Dedifferentiated amniotic fluid mesenchymal stem cell (primary cell): ENCODE data around the gene SRP14.

Experiments
- DNase-seq: peaks from one replicate; pipeline ENCODE4 v3.0.0-alpha.2; 2016; ENCODE audit errors: extremely low spot score

Gene SRP14

DNA sequence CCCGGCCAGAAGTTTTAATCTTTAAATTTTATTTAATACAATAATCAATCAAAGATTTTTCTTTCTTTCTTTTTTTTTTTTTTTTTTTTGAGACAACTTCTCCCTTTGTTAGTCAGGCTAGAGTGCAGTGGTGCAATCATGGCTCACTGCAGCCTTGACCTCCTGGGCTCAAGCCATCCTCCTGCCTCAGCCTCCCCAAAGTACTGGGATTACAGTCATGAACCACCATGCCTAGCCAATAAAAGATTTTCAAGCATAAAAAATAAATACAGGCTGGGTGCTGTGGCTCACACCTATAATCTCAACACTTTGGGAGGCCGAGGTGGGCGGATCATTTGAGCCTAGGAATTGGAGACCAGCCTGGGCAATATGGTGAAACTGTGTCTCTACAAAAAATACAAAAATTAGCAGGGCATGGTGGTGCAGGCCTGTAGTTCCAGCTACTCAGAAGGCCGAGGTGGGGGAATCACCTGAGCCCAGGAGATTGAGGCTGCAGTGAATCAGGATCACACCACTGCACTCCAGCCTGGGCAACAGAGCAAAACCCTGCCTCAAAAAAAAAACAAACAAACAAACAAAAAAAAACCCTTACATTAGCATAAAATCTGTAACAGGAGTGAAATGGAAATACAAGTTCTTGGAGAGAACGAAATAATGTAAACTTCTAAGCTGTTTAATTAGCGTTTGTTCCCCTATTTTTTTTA is 29.1 kb upstream of the SRP14 start:
- DNase-seq = no peak

DNA sequence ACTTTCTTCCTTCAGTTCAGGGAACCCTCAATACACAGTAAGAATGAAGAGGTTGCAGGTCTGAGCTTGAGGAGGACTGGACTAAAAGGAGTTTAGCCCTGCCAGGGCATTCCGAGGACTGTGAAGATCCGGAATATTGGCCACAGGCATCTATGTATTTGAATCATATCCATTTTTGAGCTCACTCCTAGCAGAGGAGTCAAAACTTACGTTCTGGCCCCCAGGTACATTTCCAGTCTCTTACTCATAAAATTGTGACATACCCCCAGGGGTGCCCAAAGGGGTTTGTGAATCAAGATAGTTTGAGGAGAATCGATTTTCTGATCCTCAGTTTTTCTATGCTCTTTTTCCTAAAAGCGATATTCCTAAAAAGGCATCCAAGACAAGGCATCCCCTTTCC is 27.6 kb upstream of the SRP14 start:
- no peak for DNase-seq

DNA sequence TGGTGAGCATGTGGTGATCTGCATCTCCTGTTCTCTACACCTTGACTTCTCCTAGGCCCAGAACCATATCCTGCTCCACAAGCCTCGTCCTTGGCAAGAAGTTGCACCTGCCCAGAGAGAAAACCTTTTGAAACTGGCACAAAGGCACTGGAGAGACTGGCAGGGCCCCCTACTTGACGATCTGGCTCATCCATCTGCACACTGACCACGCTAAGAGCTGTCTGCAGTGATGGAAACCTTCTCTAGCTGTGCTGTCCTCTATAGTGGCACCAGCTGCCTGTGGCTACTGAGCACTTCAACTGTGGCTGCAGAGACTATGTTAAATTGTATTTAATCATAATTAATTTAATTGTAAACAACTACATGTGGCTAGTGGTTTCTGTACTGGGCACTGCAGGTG is 26.2 kb upstream of the SRP14 start:
- no peak for DNase-seq

DNA sequence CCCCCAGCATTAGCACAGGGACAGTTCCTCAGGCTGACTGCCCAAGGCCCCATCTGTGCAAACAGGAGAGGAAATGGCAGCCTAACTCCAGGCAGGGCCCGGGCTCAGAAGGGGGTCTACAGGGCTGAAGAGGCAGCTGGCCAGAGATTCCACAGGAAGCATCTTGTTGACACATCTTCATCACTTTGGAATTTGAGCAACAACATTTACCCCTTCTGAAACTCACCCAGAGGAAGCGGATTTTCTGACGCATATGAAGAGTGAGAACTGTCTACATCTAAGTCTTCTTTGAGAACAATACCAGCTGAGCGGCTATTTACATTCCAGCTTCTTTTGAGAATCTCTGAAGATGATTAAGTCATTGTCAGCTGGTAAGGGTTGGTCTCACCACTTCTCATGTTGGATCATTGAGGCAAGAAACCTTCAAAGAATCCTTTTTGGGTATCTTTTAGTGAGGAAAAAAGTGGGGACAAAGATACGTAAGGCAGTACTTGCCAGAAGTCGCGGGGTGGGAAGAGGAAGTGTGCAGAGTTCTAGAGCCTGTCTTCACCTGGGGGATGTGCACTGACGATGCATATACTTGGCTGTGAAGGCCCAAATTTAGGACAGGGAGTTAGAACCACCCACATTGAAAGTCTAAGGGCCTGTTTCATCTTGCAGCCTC is 25.4 kb upstream of the SRP14 start:
- DNase-seq = no peak

DNA sequence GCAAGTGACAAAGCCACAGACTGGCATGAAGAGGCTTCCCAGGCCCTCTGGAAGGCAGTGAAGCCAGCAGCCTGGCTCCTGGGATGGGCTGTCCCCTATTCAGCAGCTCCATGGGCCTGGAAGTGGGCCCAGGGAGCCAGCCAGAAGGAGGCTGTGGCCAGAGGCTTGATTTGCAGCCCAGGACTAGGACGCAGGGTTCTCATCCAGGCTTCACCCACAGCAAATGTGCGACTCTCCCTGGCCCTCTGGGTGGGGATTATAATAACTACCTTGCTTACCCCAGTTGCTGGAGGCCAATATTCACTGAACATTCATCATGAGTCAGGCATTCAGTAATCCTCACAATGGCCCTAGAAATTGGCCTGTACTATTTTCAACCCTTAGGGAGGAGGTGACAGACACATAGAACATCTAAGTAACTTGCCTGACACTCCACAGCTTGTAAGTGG is 24.6 kb upstream of the SRP14 start:
- peak; percentile 48 for DNase-seq

DNA sequence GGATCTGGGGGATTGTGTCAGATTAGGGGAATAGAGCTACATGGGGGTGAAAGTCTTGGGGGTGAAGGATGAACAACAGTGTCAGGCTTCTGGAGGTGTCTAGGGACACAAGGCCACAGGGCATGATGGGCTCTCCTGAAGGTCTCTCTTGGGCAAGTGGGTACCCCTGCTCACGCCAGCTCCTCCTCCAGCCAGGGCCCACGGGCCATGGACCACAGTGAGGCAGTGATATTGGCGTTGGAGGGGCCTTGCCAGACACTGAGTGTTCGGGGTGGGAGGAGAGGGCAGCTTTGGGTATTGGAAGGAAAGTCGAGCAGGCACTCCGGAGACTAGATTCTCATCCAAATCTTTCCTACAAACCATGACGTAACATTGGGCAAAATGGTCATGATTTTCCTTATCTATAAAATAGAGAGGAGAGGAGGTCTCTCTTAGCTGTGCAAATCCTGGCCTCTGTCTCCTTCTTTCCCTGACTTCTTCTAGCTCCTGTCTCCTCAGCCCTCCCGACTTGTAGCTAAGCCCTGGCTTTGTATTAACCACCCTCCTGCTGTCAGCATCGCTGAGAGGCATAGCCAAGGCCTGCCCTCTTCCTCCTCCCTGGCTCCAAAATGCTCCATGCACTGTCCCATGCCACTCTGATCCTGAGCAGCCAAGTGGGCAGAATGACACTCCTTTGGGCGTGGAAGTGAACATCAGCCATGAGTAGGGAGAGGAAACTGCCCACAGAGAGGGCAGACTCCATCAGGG is 24.0 kb upstream of the SRP14 start:
- no peak for DNase-seq

DNA sequence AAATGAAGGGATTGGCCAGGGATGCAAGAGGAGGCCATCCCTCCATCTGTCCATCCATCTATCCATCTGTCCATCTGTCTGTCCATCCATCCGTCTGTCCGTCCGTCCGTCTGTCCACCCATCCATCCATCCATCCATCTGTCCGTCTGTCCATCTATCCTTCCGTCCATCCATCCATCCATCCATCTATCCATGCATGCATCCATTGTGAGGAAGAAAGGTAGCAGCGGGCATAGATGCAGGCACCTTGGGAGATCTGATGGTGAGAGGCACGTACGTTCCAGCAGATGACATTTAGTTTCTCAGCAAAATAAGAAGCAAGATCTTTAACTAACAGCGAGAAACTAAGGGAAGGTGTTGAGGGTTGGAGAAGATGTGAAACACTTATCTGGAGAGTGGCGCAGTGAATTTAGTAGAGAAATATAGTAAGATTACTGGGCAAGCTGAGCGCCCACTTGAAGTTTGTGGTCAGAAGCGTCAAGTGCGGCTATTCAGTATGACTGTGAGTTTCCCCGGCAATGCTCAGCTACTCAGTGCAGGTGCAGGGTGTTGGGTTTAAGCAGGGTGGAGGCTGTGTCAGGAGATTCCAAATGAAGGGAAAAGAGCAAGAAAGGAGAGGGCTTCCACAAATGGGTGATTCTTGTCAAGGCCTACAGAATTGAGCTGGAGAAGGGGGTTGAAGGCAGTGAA is 22.4 kb upstream of the SRP14 start:
- DNase-seq = no peak

DNA sequence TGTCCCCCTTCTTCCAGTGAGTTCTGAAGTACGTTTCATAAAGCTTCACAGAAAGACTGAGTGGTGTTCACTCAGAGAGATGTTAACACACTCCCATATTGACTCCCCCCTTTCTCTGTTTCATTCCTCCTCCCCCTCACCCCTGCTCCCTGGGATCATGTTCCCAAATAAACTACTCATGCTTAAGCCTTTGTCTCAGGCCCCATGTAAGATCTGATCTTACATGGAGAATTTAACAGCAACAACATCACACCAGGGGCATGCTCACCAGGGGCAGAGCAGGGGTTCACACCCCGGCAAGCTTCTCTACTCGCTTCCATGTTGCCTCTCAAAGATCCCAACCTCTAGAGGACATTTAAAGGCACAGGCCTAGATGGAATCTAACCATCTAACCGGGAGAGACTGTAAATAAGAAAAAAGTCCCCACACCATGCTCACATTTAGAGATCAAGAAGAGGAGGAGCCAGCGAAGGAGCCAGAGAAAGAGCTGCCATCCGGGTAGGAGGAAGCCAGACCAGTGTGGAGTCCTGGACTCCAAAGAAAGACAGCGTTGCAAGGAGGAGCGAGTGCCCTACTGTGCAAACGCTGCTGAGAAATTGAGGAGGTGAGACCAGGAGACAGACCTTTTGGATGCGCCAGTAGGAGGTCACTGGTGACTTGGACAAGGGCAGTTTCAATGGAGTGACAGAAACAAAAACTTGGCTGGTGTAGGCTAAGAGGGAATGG is 21.4 kb upstream of the SRP14 start:
- no peak for DNase-seq

DNA sequence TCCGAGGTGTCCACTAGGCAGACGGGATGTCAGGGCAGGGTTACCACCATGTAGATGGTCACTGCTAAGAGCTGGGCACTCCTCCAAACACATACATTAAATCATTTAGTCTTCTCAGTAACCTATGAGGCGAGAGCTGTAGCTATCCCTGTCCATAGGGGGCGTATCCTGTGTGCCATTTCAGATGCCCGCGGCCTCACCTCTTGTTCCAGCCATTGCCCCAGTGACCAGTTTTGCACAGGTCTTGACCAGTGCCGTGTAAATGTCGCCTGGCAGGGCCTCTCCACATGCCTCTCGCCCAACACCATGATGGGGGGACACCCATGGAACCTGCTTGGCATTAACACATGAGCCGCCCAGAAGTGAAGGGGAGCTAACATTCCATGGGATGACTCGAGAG is 20.8 kb upstream of the SRP14 start:
- DNase-seq = no peak

DNA sequence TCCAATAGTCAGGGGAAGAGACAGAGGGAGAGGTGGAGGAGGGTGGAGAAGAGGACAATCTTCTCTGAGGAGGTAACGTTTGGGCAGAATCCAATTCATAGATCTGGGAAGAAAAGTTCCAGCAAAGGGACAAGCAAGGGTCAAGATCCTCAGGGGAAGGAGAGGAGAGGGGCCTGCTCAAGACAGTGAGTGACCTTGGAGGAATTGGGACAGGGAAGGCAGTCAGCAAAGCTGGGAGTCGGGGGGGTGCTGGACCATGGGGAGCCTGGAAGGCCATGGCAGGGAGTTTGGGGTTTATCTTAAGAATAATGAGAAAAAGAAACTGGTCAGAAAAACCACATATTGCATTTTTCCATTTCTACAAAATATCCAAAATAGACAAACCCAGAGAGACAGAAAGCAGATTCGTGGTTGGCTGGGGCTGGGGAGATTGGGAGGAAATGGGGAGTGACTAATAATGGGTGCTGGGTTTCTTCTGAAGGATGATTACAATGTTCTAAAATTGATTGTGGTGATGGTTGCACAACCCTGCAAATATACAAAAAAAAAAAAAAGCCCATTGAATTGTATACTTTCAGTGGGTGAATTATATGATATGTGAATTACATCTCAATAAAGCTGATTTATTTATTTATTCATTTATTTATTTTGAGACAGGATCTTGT is 19.6 kb upstream of the SRP14 start:
- DNase-seq = no peak

DNA sequence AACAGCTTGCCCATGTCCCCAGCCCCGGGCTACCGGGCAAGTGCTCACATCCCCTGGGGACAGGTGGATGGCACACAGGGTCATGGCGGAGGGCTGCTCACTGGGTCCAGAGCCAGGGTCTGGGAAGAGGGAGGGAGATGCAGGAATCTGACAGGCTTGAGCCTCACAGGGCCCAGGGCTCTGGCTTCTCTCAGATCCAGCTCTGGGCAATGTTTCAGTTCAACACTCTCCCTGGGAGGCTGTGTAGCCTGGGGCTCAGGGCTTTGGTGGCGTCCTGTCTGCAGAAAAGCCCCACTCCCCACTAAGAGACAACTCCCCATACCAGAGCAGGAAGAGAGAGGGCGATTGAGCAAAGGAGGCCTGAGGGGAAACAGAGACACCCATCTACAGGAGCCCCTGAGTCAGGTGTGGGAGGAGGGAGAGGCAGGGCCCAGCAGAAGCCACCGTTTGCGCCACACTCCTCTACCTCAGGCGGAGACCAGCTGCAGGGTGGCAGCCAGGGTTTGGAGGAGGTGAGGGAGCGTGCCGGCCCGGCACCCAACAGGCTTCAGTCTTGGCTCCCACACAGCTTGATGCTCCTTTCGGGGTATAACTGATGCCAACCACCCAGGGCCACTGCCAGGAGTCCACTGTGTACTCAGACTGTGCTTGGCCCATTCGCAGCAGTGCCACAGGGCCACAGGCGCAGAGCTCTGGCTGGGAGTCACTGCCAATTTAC is 16.8 kb upstream of the SRP14 start:
- DNase-seq = no peak

DNA sequence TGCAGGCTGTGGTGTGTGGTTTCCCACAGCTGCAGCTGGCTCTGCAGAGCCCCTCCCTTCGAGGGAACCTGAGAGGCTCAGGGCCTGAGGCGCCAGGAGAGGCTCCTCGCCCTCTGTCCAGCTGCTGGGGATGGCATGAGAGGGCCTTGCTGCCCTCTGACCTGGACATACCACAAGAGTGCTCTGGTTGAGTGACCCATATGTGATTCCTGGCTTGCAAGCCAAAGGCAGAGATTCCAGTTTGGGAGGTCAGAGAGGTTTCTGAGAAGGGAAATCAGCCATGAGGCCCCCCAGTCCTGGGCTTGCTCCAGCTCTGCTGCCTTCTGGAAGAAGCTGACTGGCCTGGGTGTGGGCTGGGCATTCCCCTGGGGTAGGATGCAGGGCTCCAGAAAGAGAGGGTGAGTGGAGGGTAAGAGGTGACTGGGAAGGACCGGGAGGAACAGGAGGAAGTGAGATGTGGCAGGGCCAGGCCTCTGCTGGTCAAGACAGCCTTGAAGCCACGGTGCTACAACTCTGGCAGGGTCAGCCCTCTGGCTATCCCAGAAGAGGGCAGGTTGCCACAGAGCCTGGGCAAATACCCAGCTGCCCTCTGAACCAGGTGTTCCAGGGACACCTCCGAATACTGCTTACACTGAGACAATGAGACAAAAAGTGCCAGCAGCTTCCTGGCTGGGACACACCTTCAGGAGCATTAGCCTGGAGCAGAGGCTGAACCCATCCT is 16.0 kb upstream of the SRP14 start:
- no peak for DNase-seq

DNA sequence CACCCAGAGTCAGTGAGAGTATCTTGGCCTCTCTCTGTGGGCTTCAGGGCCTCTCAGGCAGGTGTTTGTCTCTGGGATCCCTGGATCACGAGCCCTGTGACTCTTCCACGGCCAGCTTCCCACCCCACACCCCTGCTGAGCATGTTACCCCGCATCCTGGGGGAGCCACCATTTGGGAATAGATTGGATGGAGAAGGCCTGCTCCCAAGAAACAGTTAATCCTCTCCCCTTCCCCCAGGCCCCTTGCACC is 15.5 kb upstream of the SRP14 start:
- DNase-seq = no peak

DNA sequence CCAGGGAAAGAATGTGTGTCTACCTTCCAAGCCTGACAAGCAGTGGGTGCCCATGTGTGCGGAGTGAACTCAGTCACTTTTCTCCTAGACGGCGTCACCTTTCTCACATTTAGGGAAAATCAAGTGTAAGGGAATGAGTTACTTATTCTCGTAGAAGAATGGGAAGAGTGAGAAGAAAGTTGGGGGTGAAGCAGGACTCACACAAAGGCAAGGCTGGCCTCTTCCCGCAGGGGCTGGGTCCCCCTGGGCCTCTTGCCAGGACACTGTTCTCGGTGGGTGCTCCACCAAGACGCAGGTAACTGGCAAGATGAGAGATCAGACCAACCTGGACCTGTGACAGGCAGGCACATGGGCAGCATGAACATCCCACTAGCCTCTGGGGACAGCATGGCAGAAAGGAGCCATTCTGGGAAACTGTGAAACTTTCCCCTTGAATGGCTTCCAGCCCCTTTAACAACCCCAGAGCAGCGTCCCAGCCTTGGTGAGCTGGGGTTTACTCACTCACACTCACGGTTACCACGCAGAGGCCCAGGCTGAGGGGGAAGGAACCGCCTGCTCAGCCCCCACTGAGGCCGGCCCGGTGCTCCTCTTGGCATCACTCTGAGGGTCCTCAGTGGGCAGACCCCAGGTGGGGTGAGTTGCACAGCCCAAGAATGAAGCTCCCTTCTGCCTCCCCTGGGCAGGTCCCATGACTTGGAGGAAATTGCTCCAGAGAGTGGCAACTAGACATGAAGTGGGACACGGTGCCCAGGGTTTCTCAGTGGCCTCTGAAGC is 15.0 kb upstream of the SRP14 start:
- DNase-seq = no peak

DNA sequence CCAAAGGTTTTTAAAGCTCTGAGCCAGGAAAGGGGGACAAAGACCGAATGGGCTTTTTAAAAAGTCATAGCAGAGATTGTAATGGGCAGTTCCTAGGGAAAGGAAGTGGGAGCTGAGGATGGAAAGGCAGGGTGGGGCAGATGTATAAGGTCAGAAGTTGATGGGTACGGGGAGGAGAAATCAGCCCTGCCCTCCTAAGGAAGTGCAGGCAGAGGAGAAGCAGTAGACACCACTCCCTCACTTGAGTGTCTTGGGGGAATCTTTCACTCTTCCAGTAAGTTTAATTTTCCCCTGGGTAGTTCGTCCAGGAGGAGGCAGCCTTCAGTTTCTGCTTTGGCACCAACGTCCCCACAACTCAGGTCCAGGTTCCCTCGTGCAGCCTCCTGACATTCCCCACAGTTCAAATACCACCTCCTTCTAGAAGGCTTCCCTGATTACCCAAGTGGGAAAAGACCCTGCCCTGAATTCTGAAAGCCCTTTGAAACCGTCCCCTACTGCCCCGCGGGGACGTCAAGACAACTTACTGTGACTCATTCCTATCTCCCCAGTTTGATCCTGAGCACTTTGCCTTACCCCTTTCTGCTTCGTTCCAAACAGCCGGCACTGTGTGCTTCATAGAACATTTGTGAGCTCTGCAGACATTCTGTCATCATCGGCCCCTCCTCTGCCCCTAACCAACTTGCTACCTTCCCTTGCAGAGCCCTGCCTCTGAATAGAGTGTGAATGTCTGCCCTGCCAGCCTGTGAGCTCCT is 14.3 kb upstream of the SRP14 start:
- no peak for DNase-seq

DNA sequence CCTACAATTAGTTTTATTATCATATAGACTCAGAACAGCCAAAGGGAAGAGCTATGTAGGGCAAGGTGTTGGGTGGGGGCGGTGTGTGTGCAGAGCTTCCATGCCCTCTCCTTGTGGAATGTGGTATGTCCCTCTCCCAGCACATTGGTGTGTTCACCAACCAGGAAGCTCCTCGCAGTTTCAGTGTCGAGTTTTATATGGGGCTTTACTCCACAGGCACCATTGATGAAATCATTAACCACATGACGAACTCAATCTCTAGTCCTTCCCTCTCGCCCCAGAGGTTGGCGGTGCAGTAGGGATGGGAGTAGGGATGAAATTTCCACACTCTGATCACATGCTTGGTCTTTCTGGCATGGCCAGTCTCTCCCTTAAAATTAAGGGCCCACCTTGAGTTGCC is 13.6 kb upstream of the SRP14 start:
- DNase-seq = no peak

DNA sequence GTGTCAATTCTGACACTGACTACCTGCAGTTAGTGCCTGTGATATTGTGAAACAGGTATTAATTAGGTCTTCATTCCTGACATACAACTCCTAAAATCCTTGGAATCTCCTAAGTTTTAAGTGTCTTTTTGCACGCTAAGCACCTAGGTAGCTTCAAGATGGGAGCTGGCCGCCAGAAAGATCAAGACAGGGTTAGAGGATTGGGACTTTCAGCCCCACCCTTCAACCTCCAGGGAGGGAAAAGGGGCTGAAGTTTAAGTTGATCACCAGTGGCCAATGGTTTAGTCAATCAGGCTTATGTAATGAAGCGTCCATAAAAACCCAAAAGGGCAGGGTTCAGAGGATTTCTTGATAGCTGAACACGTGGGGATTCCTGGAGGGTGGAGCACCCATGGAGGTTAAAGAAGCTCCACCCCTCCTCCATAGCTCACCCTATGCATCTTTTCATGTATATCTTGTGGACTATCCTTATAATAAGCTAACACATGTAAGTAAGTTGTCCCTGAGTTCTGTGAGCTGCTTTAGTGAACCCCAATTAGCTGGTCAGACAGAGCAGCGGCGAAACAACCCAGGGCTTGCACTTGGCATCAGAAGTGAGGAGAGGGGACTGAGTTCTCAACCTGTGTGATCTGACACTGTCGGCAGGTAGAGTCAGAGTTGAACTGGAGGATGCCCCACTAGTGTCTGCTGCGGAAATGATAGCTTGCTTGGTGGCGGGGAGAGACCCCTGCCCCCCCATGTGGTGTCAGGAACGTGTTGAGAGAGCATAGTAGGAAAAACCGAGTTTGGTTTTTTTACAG is 12.8 kb upstream of the SRP14 start:
- DNase-seq = no peak
